HCT116 (cell line): ENCODE results near the gene ACTR3C. TPM values are rescaled to one million over a fixed set of nuclear protein-coding genes. Genes with fewer than 3 reads are reported as not detected.
"Not testable (repeated sequence)": the region's sequence is repeated elsewhere in the genome, so short reads cannot be mapped to it uniquely, and the experiment has no call there.

Source experiments
- ATAC-seq: fragments of 200-7000 bp; cut with Tn5 transposase; 2 replicates; pipeline ENCODE4 v1.9.1; 2020; ENCODE audit warnings: mild to moderate bottlenecking, moderate library complexity
- BruUV-seq: library from RNA; stranded (reverse); fragments of 400-500 nt; replicated peaks from 2 replicates; lab custom pipeline; 2021; lab: Mats Ljungman, UMichigan
- CTCF ChIA-PET: fragments of 300-600 bp; sonication (Branson Sonifier 250); formaldehyde crosslinking; loops from one replicate; lab custom pipeline; 2021; ENCODE audit warnings: antibody characterized with exemption; lab: Charles Lee
- POLR2A ChIA-PET: fragments of 300-600, 350-600 bp; sonication (Branson Sonifier 250); formaldehyde crosslinking; loops from one replicate; lab custom pipeline; 2021; ENCODE audit warnings: antibody characterized with exemption; lab: Charles Lee
- RAD21 ChIA-PET, 2 experiments: fragments of 300-600 bp; sonication (Branson Sonifier 250); formaldehyde crosslinking; loops; one replicate each; lab custom pipeline; 2023; ENCODE audit warnings: low total read pairs in 2 of 2; ENCODE audit not compliant: uncharacterized antibody in 2 of 2, unreplicated experiment in 2 of 2, low non-redundant PET in 1 of 2; lab: Charles Lee
- DNase-seq: peaks from one replicate; pipeline ENCODE4 v3.0.0-alpha.2; 2010; ENCODE audit warnings: low read depth, low spot score
- H2AFZ ChIP-seq: fragments of 200-600 bp; shearing (Covaris generic), sonication (generic); 2 replicates; pipeline ENCODE4 v1.6.1; 2017; ENCODE audit warnings: low read depth, mixed run types, mixed read lengths, antibody characterized with exemption, low read length; ENCODE audit not compliant: poor library complexity, severe bottlenecking
- H3K27ac ChIP-seq: 2 replicates; pipeline ENCODE4 v1.5.1; 2012; ENCODE audit warnings: low read depth, low read length
- H3K27me3 ChIP-seq: fragments of 200-600 bp; sonication (generic); 2 replicates; pipeline ENCODE4 v1.6.1; 2016; ENCODE audit warnings: mixed run types, low read length, mixed read lengths; ENCODE audit not compliant: insufficient read depth
- H3K36me3 ChIP-seq, 2 experiments: fragments of 200-500 bp in 1 of 2; fragments of 200-600 bp in 1 of 2; sonication (Bioruptor generic) in 1 of 2; sonication (generic) in 1 of 2; 2 replicates each; pipeline versions ENCODE4 v1.5.1 to v1.6.1; 2014 to 2016; ENCODE audit warnings: low read length in 2 of 2, inconsistent platforms in 1 of 2, mixed read lengths in 1 of 2, mixed run types in 1 of 2; ENCODE audit not compliant: insufficient read depth in 2 of 2, control insufficient read depth in 1 of 2
- H3K4me1 ChIP-seq, 2 experiments: fragments of 200-600 bp in 1 of 2; sonication (generic) in 1 of 2; 2 replicates each; pipeline versions ENCODE4 v1.5.1 to v1.6.1; 2012 to 2017; ENCODE audit warnings: low read length in 2 of 2, inconsistent platforms in 1 of 2, mild to moderate bottlenecking in 1 of 2, mixed read lengths in 1 of 2, mixed run types in 1 of 2, moderate library complexity in 1 of 2; ENCODE audit not compliant: insufficient read depth in 2 of 2, control insufficient read depth in 1 of 2
- H3K4me2 ChIP-seq: fragments of 200-600 bp; sonication (generic); 2 replicates; pipeline ENCODE4 v1.6.1; 2017; ENCODE audit warnings: mixed run types, low read length, mixed read lengths
- H3K4me3 ChIP-seq, 2 experiments: fragments of 200-600 bp in 1 of 2; sonication (generic) in 1 of 2; replicated peaks in 1 of 2; 2 replicates each; pipeline ENCODE4 v1.5.1; 2011 to 2016; ENCODE audit warnings: low read length in 2 of 2, control low read depth in 1 of 2, low read depth in 1 of 2, mild to moderate bottlenecking in 1 of 2, mixed read lengths in 1 of 2, mixed run types in 1 of 2
- H3K79me2 ChIP-seq: fragments of 200-600 bp; sonication (generic); 2 replicates; pipeline ENCODE4 v1.6.1; 2017; ENCODE audit warnings: mild to moderate bottlenecking, mixed run types, low read length, moderate library complexity, mixed read lengths; ENCODE audit not compliant: insufficient read depth
- H3K9ac ChIP-seq: fragments of 200-600 bp; sonication (generic); 2 replicates; pipeline ENCODE4 v1.6.1; 2016; ENCODE audit warnings: low read length, mixed read lengths
- H3K9me2 ChIP-seq: fragments of 200-600 bp; sonication (generic), shearing (Covaris generic); 2 replicates; pipeline ENCODE4 v1.6.1; 2017; ENCODE audit warnings: mixed run types, mild to moderate bottlenecking, moderate library complexity; ENCODE audit not compliant: insufficient read depth
- H3K9me3 ChIP-seq, 2 experiments: fragments of 200-500 bp in 1 of 2; fragments of 200-600 bp in 1 of 2; sonication (Bioruptor generic) in 1 of 2; sonication (generic) in 1 of 2; 2 replicates each; pipeline ENCODE4 v1.6.1; 2014 to 2017; ENCODE audit warnings: low read length in 2 of 2, mixed read lengths in 2 of 2, inconsistent platforms in 1 of 2, low read depth in 1 of 2, mild to moderate bottlenecking in 1 of 2, mixed run types in 1 of 2, moderate library complexity in 1 of 2; ENCODE audit not compliant: control insufficient read depth in 1 of 2, insufficient read depth in 1 of 2
- H4K20me1 ChIP-seq: fragments of 200-600 bp; sonication (generic), shearing (Covaris generic); 2 replicates; pipeline ENCODE4 v1.6.1; 2017; ENCODE audit warnings: mixed run types, mild to moderate bottlenecking, moderate library complexity; ENCODE audit not compliant: insufficient read depth
- MAX ChIP-seq: IDR thresholded peaks from 2 replicates; pipeline ENCODE4 v1.6.1; 2012
- intact Hi-C: fragments of 100-400 bp; cut with micrococcal nuclease; formaldehyde crosslinking; loops from 2 replicates; pipeline ENCODE4 v1.10.0; 2022
- total RNA-seq: library from RNA; stranded (reverse); gene quantifications from one replicate; pipeline ENCODE4 v1.2.1, GENCODE V29; 2021; ENCODE audit not compliant: unreplicated experiment
- TF ChIP-seq, protein P1 (sequence below), 3 experiments: fragments of 200-600 bp in 1 of 3; sonication (generic) in 1 of 3; IDR thresholded peaks in 2 of 3; conservative IDR thresholded peaks in 1 of 3; 2 replicates each; pipeline ENCODE4 v1.5.1; 2012 to 2017; ENCODE audit warnings: low read depth in 2 of 3, low read length in 2 of 3, antibody characterized with exemption in 1 of 3, borderline replicate concordance in 1 of 3, control low read depth in 1 of 3, mild to moderate bottlenecking in 1 of 3, mixed read lengths in 1 of 3, mixed run types in 1 of 3, moderate library complexity in 1 of 3; ENCODE audit not compliant: insufficient read depth in 1 of 3

The ACTR3C gene
- total RNA-seq, 1 experiment from 2014 or later, result 2.0 TPM

- intact Hi-C loops, H3K79me2 ChIP-seq, H3K9me3 ChIP-seq, H3K4me1 ChIP-seq, H3K4me2 ChIP-seq, DNase-seq, POLR2A ChIA-PET, RAD21 ChIA-PET, H3K27me3 ChIP-seq, BruUV-seq, H4K20me1 ChIP-seq, H3K9ac ChIP-seq, H3K9me2 ChIP-seq, H3K4me3 ChIP-seq, CTCF ChIA-PET, H3K36me3 ChIP-seq, H2AFZ ChIP-seq, ATAC-seq, H3K27ac ChIP-seq: not testable (repeated sequence)
Observed at GRCh38 chr7:150268287-150268686, 55.1 kb downstream of the ACTR3C start.

DNA sequence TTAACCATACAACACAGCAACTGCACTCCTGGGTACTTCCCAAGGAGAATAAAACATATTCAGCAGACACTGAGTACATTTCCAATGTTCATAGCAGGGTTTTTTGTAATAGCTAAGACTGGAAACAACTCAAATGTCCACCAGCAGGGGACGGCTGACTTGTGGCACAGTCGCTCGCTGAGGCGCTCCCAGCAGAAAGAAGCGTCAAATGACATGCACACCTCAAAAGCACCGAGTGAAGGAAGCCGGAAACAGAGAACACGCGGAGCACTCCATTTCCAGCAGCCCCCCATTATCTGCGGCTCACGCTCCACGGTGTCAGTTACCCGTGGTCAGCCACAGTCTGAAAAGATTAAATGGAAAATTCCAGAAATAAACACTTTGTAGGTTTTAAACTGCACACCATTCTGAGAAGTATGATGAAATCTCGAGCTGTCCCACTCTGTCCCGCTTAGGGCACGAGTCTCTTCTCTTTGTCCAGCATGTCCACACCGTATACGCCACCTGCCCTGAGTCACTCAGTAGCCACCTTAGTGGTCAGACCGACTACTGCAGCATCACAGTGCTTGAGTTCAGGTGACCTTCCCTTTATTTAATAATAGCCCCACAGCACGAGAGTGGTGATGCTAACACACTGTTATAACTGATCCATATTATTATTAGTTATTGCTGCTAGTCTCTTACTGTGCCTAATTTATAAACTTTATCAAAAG, 56.2 kb downstream of the ACTR3C start:
- intact Hi-C loops, H3K9ac ChIP-seq, H2AFZ ChIP-seq, H3K79me2 ChIP-seq, H3K36me3 ChIP-seq, CTCF ChIA-PET, H3K4me3 ChIP-seq, H4K20me1 ChIP-seq, DNase-seq, H3K4me1 ChIP-seq, POLR2A ChIA-PET, H3K27me3 ChIP-seq, H3K9me2 ChIP-seq, BruUV-seq, H3K27ac ChIP-seq, RAD21 ChIA-PET, H3K9me3 ChIP-seq: not testable (repeated sequence)
- TF ChIP-seq, protein P1, sequence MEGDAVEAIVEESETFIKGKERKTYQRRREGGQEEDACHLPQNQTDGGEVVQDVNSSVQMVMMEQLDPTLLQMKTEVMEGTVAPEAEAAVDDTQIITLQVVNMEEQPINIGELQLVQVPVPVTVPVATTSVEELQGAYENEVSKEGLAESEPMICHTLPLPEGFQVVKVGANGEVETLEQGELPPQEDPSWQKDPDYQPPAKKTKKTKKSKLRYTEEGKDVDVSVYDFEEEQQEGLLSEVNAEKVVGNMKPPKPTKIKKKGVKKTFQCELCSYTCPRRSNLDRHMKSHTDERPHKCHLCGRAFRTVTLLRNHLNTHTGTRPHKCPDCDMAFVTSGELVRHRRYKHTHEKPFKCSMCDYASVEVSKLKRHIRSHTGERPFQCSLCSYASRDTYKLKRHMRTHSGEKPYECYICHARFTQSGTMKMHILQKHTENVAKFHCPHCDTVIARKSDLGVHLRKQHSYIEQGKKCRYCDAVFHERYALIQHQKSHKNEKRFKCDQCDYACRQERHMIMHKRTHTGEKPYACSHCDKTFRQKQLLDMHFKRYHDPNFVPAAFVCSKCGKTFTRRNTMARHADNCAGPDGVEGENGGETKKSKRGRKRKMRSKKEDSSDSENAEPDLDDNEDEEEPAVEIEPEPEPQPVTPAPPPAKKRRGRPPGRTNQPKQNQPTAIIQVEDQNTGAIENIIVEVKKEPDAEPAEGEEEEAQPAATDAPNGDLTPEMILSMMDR (IDR thresholded peaks at IDR 0.05 in 2 of 3, conservative IDR thresholded peaks at IDR 0.05 in 1 of 3; ENCODE audit: borderline replicate concordance in 1 of 3, insufficient read depth in 1 of 3, low read depth in 2 of 3, low read length in 2 of 3), result peak; percentile 7 to 27 (median 19); a peak in 3 of 6 replicates
- peak; percentile 50 for TF ChIP-seq MAX
- H3K4me2 ChIP-seq, result peak overlapping the region; percentile 20; the same call in 1 of the 2 replicates
- ATAC-seq, result peak; percentile 84

DNA sequence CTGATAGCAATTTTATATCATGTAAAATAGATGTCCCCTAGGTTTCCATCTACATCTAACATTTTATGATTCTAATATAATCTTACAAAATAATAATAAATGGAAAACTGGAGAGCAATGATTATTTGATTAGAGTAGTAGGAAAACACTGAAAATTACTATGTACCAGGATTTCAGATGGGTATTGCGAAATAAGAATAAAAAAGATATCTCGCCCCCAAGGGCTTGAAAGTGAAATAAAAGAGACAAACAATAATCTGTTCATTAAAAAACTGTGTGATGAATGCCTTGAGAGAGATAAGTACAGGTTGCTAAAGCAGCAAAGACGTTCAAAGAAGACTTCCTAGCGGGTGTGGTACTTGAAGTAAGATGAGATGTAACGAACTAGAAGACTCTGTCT, 60.7 kb downstream of the ACTR3C start:
- H2AFZ ChIP-seq, BruUV-seq, ATAC-seq, CTCF ChIA-PET, H3K27ac ChIP-seq, H3K4me2 ChIP-seq, H3K79me2 ChIP-seq, H3K9me2 ChIP-seq, POLR2A ChIA-PET, DNase-seq, H3K9ac ChIP-seq, H4K20me1 ChIP-seq, H3K4me1 ChIP-seq, RAD21 ChIA-PET, H3K36me3 ChIP-seq, H3K9me3 ChIP-seq, intact Hi-C loops, H3K27me3 ChIP-seq, H3K4me3 ChIP-seq: not testable (repeated sequence)

GRCh38 chr7:150247745-150248144, 75.6 kb downstream of the ACTR3C start:
- BruUV-seq, H3K4me2 ChIP-seq: not testable (repeated sequence)

More at GRCh38 chr7:150247745-150248144, 75.6 kb downstream of the ACTR3C start:
- DNase-seq, RAD21 ChIA-PET, H3K4me1 ChIP-seq, H3K79me2 ChIP-seq, ATAC-seq, H3K27me3 ChIP-seq, H3K4me3 ChIP-seq, H3K9me3 ChIP-seq, POLR2A ChIA-PET, H3K9me2 ChIP-seq, H4K20me1 ChIP-seq, H3K36me3 ChIP-seq, H2AFZ ChIP-seq, H3K9ac ChIP-seq, H3K27ac ChIP-seq, CTCF ChIA-PET, intact Hi-C loops: not testable (repeated sequence)
